K562 treated with DMSO at 1 percent for 12 hours (cell line): ENCODE results near the gene NEK8. TPM values are rescaled to one million over a fixed set of nuclear protein-coding genes. Genes with fewer than 3 reads are reported as not detected.

Source experiments
- total RNA-seq: library from RNA; unstranded; fragments of 300-600 nt; gene quantifications from 2 replicates; pipeline ENCODE4 v1.2.3, GENCODE V29; 2022; ENCODE audit not compliant: insufficient read depth

Gene NEK8
- 2.8 and 3.3 TPM in 2 replicates for total RNA-seq

DNA sequence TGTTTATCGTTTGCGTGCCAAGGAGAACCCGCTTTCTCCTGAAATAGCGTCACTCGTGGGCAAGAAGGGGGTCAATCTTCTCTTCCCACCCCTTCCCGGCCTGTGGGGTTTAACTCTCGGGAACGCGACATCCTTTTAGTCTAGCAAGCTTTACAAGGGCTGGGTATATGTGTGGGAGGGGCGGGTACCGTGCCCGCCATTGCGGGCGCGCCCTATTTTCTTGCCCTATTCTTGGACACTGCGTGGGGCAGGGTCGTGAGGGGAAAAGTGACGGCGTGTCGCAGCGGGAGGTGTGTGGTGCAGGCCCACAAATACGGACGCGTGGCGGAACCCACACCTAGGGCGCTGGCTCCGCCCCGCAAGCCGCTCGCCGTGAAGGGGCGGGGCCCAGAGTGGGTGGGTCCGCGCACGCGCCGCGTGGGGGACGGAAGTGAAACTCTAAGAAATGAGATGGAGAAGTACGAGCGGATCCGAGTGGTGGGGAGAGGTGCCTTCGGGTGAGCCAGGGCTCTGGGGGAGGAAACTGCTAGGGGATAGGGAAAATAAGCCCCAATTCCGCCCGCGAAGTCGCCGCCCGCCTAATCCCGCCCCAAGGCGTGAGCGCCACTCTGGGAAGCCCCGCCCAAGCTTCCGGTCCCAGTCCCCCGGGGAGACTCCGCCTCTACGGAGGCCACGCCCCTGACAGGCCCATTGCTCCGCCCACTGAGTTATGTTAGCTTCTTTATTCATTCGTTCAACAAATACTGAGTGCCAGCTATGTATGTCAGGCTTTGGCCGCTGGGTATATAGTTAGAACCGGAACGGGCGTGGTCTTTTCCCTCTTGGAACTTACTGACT lies at the start of gene NEK8:
Gene NEK8, plus strand, starts transcription at position 425 of the 837 bp plus-strand sequence. Its CDS starts 26 bp downstream, at position 451.

DNA sequence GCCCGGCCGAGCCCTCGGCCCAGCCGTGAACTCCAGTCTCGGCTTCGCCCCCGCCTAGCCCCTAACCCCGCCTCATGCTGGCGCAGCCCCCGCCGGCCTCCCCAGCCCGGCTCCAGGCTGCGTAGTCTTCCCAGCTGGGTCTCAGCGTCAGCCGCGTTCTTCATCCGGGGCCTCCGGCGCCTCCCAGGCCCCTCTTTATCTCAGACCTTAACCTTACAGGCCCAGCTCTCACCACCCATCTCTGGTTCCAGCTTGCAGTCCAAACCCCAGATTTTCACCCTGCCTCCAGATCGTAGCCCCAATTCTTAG lies 16.9 kb upstream of the NEK8 start, which contains the start of gene PROCA1:
Gene PROCA1, minus strand, starts transcription at position 166 of the 309 bp plus-strand sequence. CDS start 228 bp downstream, outside the sequence.

DNA sequence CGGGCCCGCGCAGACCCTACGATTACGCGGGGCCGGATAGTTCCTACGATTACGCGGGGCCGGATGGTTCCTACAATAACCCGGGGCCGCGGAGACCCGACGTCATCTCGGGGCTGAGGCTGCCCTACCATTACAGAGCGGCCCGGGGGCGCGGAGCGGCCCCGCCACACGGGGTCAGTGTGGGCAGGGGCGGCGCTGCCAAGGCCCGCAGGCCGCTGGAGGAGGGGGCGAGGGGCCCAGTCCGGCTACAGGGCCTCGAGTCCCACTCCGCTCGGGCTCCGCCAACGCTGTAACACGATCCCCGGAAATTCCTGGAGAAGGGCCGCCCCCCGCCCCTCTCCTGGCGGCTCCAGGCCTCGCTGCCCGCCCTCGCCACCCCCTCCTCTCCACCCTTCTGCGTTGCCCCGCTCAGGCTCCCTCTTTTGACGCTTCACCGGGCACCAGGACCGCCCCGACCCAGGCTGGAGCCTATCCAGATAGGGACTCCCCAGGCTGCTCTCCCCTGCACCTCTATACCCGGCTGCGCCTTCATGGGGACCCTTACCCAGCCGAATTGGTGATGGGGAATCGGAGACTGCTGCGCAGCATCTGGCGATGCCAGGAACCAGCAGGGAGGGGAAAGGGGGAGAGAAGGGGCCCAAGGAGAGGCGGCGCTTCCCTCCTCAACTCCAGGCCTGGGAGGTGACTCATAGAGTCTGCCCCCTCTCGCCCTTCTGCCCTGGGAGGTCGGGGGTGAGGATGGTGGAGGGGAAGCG lies 10.8 kb upstream of the NEK8 start, which contains the start of gene RAB34:
Gene RAB34, minus strand, starts transcription at position 291 of the 755 bp plus-strand sequence. CDS start 602 bp downstream, outside the sequence.

DNA sequence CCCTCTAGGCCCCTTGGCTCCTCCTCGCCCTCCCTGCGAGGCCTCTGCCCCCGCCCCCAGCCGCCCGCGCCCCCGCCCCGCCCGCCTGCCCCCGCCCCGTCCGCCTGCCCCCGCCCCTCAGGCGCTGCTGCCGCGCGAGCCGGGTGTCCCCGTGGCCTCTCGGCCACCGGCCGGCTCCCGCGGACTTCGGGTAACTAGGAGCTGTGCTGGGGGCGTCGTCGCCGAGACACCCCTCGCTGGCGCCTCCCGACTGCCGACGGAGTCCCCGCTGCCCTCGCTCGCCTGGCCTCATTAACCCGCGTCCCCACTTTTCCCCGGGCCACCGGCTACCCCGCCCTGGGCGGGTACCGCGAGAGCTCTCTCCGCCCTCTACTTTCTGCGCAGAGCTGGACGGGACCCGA lies 2.4 kb upstream of the NEK8 start, which contains the start of gene TLCD1:
Gene TLCD1, minus strand, starts transcription at position 8 of the 401 bp plus-strand sequence. CDS start 136 bp downstream, outside the sequence.

DNA sequence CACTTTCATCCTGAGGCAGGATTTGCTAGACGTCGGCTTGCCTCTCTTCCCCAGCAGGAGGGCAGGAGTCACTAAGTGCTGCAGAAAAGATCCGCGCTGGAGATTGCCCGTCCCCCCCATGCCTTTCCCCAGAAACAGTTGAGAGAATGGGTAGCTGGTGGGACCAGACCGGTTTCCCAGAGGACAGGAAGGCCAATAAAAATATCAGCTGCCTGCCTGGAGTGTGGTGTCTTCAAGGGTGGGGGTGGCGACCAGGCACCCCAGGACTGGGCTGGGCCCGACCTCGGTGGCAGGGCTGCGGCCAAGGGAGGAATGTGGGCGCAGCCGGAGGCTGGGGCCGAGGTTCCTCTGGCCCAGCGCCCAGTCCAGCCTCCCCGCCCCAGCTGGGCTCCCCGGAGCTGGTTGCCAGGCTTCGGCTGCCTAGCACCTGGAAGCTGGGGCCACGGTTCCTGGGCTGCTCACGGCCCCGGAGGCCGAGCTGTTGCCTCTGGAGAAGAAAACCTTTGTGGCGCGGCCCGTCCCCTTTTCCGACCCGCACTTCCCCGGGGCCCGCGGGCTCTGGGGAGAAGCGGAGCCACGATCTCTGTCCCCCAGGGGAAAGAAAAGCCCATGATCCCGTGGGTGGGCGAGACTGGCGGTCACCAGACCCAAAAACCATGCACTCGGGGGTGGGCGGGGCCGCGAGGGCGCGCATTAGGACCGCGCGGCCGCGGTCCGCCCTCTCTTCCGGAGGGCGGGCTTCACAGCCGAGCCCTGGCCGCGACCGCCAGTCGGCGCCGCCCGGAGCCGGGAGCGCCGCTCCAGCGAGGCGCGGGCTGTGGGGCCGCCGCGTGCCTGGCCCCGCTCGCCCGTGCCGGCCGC lies 14.9 kb downstream of the NEK8 start, which contains the start of gene TRAF4:
Gene TRAF4, plus strand, starts transcription at position 769 of the 861 bp plus-strand sequence. CDS start 102 bp downstream, outside the sequence.

Other genes with a start within 250 kb of the NEK8 start
- gene FOXN1, start 222.4 kb upstream of the NEK8 start, total RNA-seq: not detected in 2 replicates
- 39.8 and 45.5 TPM in 2 replicates for gene UNC119, start 176.2 kb upstream of the NEK8 start, total RNA-seq
- gene PIGS, start 157.3 kb upstream of the NEK8 start, total RNA-seq: 53.7 and 110 TPM in 2 replicates
- gene ALDOC, start 151.9 kb upstream of the NEK8 start, total RNA-seq: 40.3 and 62.1 TPM in 2 replicates
- gene SPAG5, start 129.8 kb upstream of the NEK8 start, total RNA-seq: 98.4 and 152 TPM in 2 replicates
- gene RSKR, start 114.6 kb upstream of the NEK8 start, total RNA-seq: 4.1 and 22.2 TPM in 2 replicates
- gene BLTP2, start 83.6 kb upstream of the NEK8 start, total RNA-seq: 18.5 and 92.2 TPM in 2 replicates
- 70.9 and 90.0 TPM in 2 replicates for gene SDF2, start 66.9 kb upstream of the NEK8 start, total RNA-seq
- 29.5 and 79.1 TPM in 2 replicates for gene SUPT6H, start 66.6 kb upstream of the NEK8 start, total RNA-seq
- 3.8 and 8.4 TPM in 2 replicates for gene PROCA1, start 16.9 kb upstream of the NEK8 start, total RNA-seq
- not detected in 2 replicates for gene RAB34, start 10.9 kb upstream of the NEK8 start, total RNA-seq
- gene RPL23A, start 8.8 kb upstream of the NEK8 start, total RNA-seq: 2,324 and 3,638 TPM in 2 replicates
- gene TLCD1, start 2.6 kb upstream of the NEK8 start, total RNA-seq: 7.9 and 10.9 TPM in 2 replicates
- gene TRAF4, start 15.2 kb downstream of the NEK8 start, total RNA-seq: 104 and 114 TPM in 2 replicates
- gene FAM222B, start 114.0 kb downstream of the NEK8 start, total RNA-seq: 6.6 and 34.6 TPM in 2 replicates
- 74.7 and 97.3 TPM in 2 replicates for gene ERAL1, start 126.2 kb downstream of the NEK8 start, total RNA-seq
- gene FLOT2, start 168.9 kb downstream of the NEK8 start, total RNA-seq: 151 and 177 TPM in 2 replicates
- 38.6 TPM in 2 replicates for gene DHRS13, start 174.3 kb downstream of the NEK8 start, total RNA-seq
- 18.9 and 26.7 TPM in 2 replicates for gene PHF12, start 222.7 kb downstream of the NEK8 start, total RNA-seq